ENCODE data around the gene NCBP2. TPM values are rescaled to one million over a fixed set of nuclear protein-coding genes. Genes with fewer than 3 reads are reported as not detected.

Gene NCBP2
- polyA plus RNA-seq, 1 donor from 2014 or later, result 138 TPM

- Histone ChIP-seq H4K20me1 (ENCODE audit: insufficient read depth) (no peaks in the 10 kb centered on the region), H3K9me3 (ENCODE audit: low read length) (no peaks in the 10 kb centered on the region), H2AFZ (ENCODE audit: low read depth, low read length) (no peak overlapping the region), H3K36me3 (ENCODE audit: insufficient read depth, low read length) (no peaks in the 10 kb centered on the region), H3K27me3 (ENCODE audit: insufficient read depth, low read depth, low read length) (no peaks in the 10 kb centered on the region), H3K4me3 (ENCODE audit: low read length) (no peak overlapping the region), H3K79me2 (replicated peaks; ENCODE audit: insufficient read depth, low read length) (no peaks in the 10 kb centered on the region), H3K4me2 (ENCODE audit: low read length) (no peak overlapping the region), H3K27ac (ENCODE audit: low read length) (no peak overlapping the region), H3K9ac (ENCODE audit: low read length) (no peak overlapping the region), H3K9me2 (ENCODE audit: insufficient read depth, low read length) (no peaks in the 10 kb centered on the region), H3F3A (ENCODE audit: insufficient read depth, low read length, poor library complexity, severe bottlenecking) (no peaks in the 10 kb centered on the region)
- TF ChIP-seq EZH2 (IDR thresholded peaks at IDR 0.05; ENCODE audit: borderline replicate concordance, insufficient read depth, low read length, poor library complexity, severe bottlenecking), result no peak
- no peak for TF ChIP-seq EP300 (conservative IDR thresholded peaks at IDR 0.05; ENCODE audit: poor library complexity, severe bottlenecking)
- TF ChIP-seq CTCF (IDR thresholded peaks at IDR 0.05; ENCODE audit: poor library complexity, severe bottlenecking), result no peak
- TF ChIP-seq REST (IDR thresholded peaks at IDR 0.05; ENCODE audit: borderline replicate concordance), result no peak
- no peak for TF ChIP-seq SMC3 (conservative IDR thresholded peaks at IDR 0.05; ENCODE audit: poor library complexity)
- TF ChIP-seq TAF1 (IDR thresholded peaks at IDR 0.05; ENCODE audit: low read depth), result no peak
- TF ChIP-seq MXI1 (conservative IDR thresholded peaks at IDR 0.05; ENCODE audit: poor library complexity, severe bottlenecking), result no peak
- TF ChIP-seq RAD21 (conservative IDR thresholded peaks at IDR 0.05), result no peak
Measured at GRCh38 chr3:196988241-196989029, 46.1 kb upstream of the NCBP2 start.

GRCh38 chr3:196987022-196987421 is 44.7 kb upstream of the NCBP2 start:
- Histone ChIP-seq H2AFZ (ENCODE audit: low read depth, low read length) (no peak overlapping the region), H3K4me2 (ENCODE audit: low read length) (no peak overlapping the region), H3K9ac (ENCODE audit: low read length) (no peak overlapping the region), H3K27me3 (ENCODE audit: insufficient read depth, low read depth, low read length) (no peaks in the 10 kb centered on the region), H3K9me2 (ENCODE audit: insufficient read depth, low read length) (no peaks in the 10 kb centered on the region), H3F3A (ENCODE audit: insufficient read depth, low read length, poor library complexity, severe bottlenecking) (no peaks in the 10 kb centered on the region), H3K4me3 (ENCODE audit: low read length) (no peak overlapping the region), H4K20me1 (ENCODE audit: insufficient read depth) (no peaks in the 10 kb centered on the region), H3K36me3 (ENCODE audit: insufficient read depth, low read length) (no peaks in the 10 kb centered on the region), H3K79me2 (replicated peaks; ENCODE audit: insufficient read depth, low read length) (no peaks in the 10 kb centered on the region), H3K9me3 (ENCODE audit: low read length) (peaks cover 2% of the 10 kb centered on the region), H3K27ac (ENCODE audit: low read length) (no peak overlapping the region)
- no peak for TF ChIP-seq EP300 (conservative IDR thresholded peaks at IDR 0.05; ENCODE audit: poor library complexity, severe bottlenecking)
